GM12878 (cell line): Measurements from ENCODE around the gene RGS6.

Experiments
- CTCF ChIP-seq, 3 experiments: IDR thresholded peaks in 2 of 3; conservative IDR thresholded peaks in 1 of 3; 2 replicates each; pipeline ENCODE4 v1.5.1; 2011; ENCODE audit warnings: low read depth in 3 of 3, low read length in 3 of 3, mild to moderate bottlenecking in 3 of 3, control low read depth in 2 of 3, moderate library complexity in 2 of 3, inconsistent platforms in 1 of 3, mixed read lengths in 1 of 3; ENCODE audit not compliant: control insufficient read depth in 2 of 3, insufficient read depth in 1 of 3; ENCODE audit errors: extremely low read depth in 1 of 3
- ZNF217 ChIP-seq: fragments of 450-650 bp; IDR thresholded peaks from 2 replicates; pipeline ENCODE4 v1.6.1; 2017; ENCODE audit warnings: antibody characterized with exemption, mild to moderate bottlenecking

- TF ChIP-seq CTCF (IDR thresholded peaks at IDR 0.05 in 2 of 3, conservative IDR thresholded peaks at IDR 0.05 in 1 of 3; ENCODE audit: control insufficient read depth in 2 of 3, extremely low read depth in 1 of 3, insufficient read depth in 1 of 3, low read depth in 3 of 3, low read length in 3 of 3) = no peak
- TF ChIP-seq ZNF217 = peak; percentile 68
Measured at GRCh38 chr14:72476657-72477499, 544.6 kb downstream of the RGS6 start.
